ENCODE data around the gene IGFBP1.
"Not testable (repeated sequence)": the region's sequence is repeated elsewhere in the genome, so short reads cannot be mapped to it uniquely, and the experiment has no call there.

IGFBP1 gene

GRCh38 chr7:45938626-45939302 lies 50.5 kb downstream of the IGFBP1 start:
- no peak for DNase-seq (ENCODE audit: low read depth, low spot score)

GRCh38 chr7:45939574-45939973 lies 51.3 kb downstream of the IGFBP1 start:
- no peak for DNase-seq (ENCODE audit: low read depth, low spot score)

DNA sequence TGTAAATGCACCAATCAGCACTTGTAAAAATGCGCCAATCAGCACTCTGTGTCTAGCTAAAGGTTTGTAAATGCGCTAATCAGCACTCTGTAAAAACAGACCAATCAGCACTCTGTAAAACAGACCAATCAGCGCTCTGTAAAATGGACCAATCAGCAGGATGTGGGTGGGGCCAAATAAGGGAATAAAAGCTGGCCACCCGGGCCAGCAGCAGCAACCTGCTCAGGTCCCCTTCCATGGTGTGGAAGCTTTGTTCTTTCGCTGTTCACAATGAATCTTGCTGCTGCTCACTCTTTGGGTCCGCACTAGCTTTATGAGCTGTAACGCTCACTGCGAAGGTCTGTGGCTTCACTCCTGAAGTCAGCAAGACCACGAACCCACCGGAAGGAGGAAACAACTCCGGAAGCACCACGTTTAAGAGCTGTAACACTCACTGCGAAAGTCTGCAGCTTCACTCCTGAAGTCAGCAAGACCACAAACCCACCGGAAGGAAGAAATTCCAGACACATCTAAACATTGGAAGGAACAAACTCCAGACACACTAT lies 52.0 kb downstream of the IGFBP1 start:
- not testable (repeated sequence) for DNase-seq (ENCODE audit: low read depth, low spot score)

GRCh38 chr7:45940939-45941338 lies 52.7 kb downstream of the IGFBP1 start:
- no peak for DNase-seq (ENCODE audit: low read depth, low spot score)

All from activated CD4-positive, CD25-positive, alpha-beta regulatory T cell treated with anti-CD3 and anti-CD28 coated beads, Interleukin-2, amount 50 U/mL, for 16 hours (primary cell).